Measurements from ENCODE around the gene IGFBP5.

IGFBP5 gene

DNA sequence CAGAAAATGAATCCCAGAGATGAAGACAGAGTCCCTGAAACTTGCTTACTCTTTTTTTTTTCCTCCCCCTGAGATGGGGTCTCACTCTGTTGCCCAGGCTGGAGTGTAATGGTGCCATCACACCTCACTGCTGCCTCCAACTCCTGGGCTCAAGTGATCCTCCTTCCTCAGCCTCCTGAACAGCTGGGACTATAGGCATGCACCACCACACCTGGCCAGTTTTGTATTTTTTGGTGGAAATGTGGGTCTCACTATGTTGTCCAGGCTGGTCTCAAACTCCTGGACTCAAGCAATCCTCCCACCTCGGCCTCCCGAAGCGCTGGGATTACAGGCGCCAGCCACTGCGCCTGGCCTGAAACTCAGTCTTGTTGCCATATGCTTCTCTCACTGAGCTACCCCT lies 34.3 kb downstream of the IGFBP5 start:
- H3F3A ChIP-seq (ENCODE audit: insufficient read depth): no peaks in the 10 kb centered on the region
- H3K27ac ChIP-seq (ENCODE audit: low read depth, low read length): no peak overlapping the region
- H3K9ac ChIP-seq (ENCODE audit: low read length): no peak overlapping the region
- H3K9me3 ChIP-seq (ENCODE audit: insufficient read depth, low read length): no peaks in the 10 kb centered on the region
- H3K27me3 ChIP-seq (ENCODE audit: low read length): no peaks in the 10 kb centered on the region
- TF ChIP-seq, protein P1, sequence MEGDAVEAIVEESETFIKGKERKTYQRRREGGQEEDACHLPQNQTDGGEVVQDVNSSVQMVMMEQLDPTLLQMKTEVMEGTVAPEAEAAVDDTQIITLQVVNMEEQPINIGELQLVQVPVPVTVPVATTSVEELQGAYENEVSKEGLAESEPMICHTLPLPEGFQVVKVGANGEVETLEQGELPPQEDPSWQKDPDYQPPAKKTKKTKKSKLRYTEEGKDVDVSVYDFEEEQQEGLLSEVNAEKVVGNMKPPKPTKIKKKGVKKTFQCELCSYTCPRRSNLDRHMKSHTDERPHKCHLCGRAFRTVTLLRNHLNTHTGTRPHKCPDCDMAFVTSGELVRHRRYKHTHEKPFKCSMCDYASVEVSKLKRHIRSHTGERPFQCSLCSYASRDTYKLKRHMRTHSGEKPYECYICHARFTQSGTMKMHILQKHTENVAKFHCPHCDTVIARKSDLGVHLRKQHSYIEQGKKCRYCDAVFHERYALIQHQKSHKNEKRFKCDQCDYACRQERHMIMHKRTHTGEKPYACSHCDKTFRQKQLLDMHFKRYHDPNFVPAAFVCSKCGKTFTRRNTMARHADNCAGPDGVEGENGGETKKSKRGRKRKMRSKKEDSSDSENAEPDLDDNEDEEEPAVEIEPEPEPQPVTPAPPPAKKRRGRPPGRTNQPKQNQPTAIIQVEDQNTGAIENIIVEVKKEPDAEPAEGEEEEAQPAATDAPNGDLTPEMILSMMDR (IDR thresholded peaks at IDR 0.05; ENCODE audit: insufficient read depth, low read length, poor library complexity, severe bottlenecking): no peak
- TF ChIP-seq EZH2phosphoT487 (conservative IDR thresholded peaks at IDR 0.05; ENCODE audit: low read length): no peak
- H3K36me3 ChIP-seq (ENCODE audit: low read length): no peaks in the 10 kb centered on the region
- no peaks in the 10 kb centered on the region for H4K20me1 ChIP-seq (ENCODE audit: low read depth, low read length)
- no peak overlapping the region for H2AFZ ChIP-seq (ENCODE audit: low read depth, low read length, severe bottlenecking)
- H3K4me3 ChIP-seq (ENCODE audit: insufficient read depth, low read length, poor library complexity, severe bottlenecking): no peak overlapping the region
- no peaks in the 10 kb centered on the region for H3K9me2 ChIP-seq (replicated peaks; ENCODE audit: insufficient read depth, low read length)
- no peak overlapping the region for H3K4me2 ChIP-seq (ENCODE audit: low read depth, low read length, poor library complexity, severe bottlenecking)
- no peaks in the 10 kb centered on the region for H3K79me2 ChIP-seq (ENCODE audit: insufficient read depth, low read length)

DNA sequence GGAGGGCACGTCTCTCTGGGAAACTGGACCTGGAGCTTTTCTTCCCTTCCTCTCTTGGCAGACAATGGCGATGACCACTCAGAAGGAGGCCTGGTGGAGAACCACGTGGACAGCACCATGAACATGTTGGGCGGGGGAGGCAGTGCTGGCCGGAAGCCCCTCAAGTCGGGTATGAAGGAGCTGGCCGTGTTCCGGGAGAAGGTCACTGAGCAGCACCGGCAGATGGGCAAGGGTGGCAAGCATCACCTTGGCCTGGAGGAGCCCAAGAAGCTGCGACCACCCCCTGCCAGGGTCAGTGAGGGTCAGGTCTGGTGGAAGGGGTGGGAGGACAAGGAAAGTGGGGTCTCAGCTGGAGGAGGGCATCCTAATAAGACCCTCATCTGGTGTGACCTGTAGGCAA lies 34.9 kb downstream of the IGFBP5 start:
- no peaks in the 10 kb centered on the region for H3K9me2 ChIP-seq (replicated peaks; ENCODE audit: insufficient read depth, low read length)
- no peak overlapping the region for H3K4me3 ChIP-seq (ENCODE audit: insufficient read depth, low read length, poor library complexity, severe bottlenecking)
- H3K9ac ChIP-seq (ENCODE audit: low read length): no peak overlapping the region
- no peak overlapping the region for H3K4me2 ChIP-seq (ENCODE audit: low read depth, low read length, poor library complexity, severe bottlenecking)
- H3F3A ChIP-seq (ENCODE audit: insufficient read depth): no peaks in the 10 kb centered on the region
- no peak for TF ChIP-seq EZH2phosphoT487 (conservative IDR thresholded peaks at IDR 0.05; ENCODE audit: low read length)
- TF ChIP-seq, protein P1 (IDR thresholded peaks at IDR 0.05; ENCODE audit: insufficient read depth, low read length, poor library complexity, severe bottlenecking): no peak
- no peaks in the 10 kb centered on the region for H3K36me3 ChIP-seq (ENCODE audit: low read length)
- no peaks in the 10 kb centered on the region for H3K27me3 ChIP-seq (ENCODE audit: low read length)
- no peaks in the 10 kb centered on the region for H3K79me2 ChIP-seq (ENCODE audit: insufficient read depth, low read length)
- no peak overlapping the region for H2AFZ ChIP-seq (ENCODE audit: low read depth, low read length, severe bottlenecking)
- H3K9me3 ChIP-seq (ENCODE audit: insufficient read depth, low read length): no peaks in the 10 kb centered on the region
- H3K27ac ChIP-seq (ENCODE audit: low read depth, low read length): no peak overlapping the region
- H4K20me1 ChIP-seq (ENCODE audit: low read depth, low read length): no peaks in the 10 kb centered on the region

DNA sequence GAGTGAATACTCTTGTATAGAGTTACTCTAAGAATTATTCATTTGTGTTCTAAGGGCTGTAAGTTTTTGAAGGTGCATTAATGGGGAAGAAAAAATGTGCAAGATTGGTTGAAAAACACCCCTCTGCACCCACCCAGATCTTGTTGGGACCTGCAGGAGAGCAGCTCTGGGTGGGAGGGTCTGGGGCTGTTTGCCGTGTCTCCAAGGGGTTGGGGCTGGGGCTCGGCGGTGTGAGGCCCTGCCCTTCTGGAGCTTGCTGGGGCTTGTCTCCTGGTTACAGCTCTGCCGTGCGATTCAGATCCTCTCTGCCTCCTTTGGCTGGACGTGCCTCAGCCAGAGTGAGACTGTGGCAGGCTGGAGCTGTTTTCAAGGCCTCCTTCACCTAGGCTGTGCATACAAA lies 36.1 kb downstream of the IGFBP5 start:
- Histone ChIP-seq H3K27ac (ENCODE audit: low read depth, low read length) (no peak overlapping the region), H3K4me3 (ENCODE audit: insufficient read depth, low read length, poor library complexity, severe bottlenecking) (no peak overlapping the region), H3K4me2 (ENCODE audit: low read depth, low read length, poor library complexity, severe bottlenecking) (no peak overlapping the region), H3F3A (ENCODE audit: insufficient read depth) (no peaks in the 10 kb centered on the region), H4K20me1 (ENCODE audit: low read depth, low read length) (no peaks in the 10 kb centered on the region), H3K36me3 (ENCODE audit: low read length) (no peaks in the 10 kb centered on the region), H2AFZ (ENCODE audit: low read depth, low read length, severe bottlenecking) (no peak overlapping the region), H3K9me2 (replicated peaks; ENCODE audit: insufficient read depth, low read length) (no peaks in the 10 kb centered on the region), H3K79me2 (ENCODE audit: insufficient read depth, low read length) (no peaks in the 10 kb centered on the region), H3K9ac (ENCODE audit: low read length) (no peak overlapping the region), H3K9me3 (ENCODE audit: insufficient read depth, low read length) (no peaks in the 10 kb centered on the region), H3K27me3 (ENCODE audit: low read length) (no peaks in the 10 kb centered on the region)
- no peak for TF ChIP-seq EZH2phosphoT487 (conservative IDR thresholded peaks at IDR 0.05; ENCODE audit: low read length)
- TF ChIP-seq, protein P1 (IDR thresholded peaks at IDR 0.05; ENCODE audit: insufficient read depth, low read length, poor library complexity, severe bottlenecking): no peak
